Measurements from ENCODE around the gene AUTS2. TPM values are rescaled to one million over a fixed set of nuclear protein-coding genes. Genes with fewer than 3 reads are reported as not detected.

The AUTS2 gene
- total RNA-seq, 3 donors from 2014 or later: 31.5 to 94.3 (median 81.3) TPM

DNA sequence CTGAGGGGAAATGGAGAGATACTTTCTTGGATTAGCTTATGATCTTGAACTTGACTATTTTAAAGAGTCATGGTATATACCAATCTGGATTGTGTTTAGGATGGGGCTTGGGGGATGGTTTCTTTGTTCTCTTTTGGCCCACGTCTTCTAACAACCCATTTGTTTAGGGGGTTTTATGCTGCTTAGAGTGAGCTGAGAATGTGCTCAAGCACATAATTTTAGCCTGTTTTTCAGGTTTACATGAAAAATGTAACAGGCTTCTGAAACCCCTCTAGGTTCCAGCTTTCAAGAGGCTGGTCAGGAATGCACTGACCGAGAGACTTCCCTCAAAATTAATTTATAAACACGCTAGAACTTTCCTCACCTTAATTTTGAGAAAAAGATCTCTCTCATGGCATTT is 94.3 kb downstream of the AUTS2 start:
- intact Hi-C loops (cut with DNase I; ENCODE audit: low total_unique reads): no loop called here
- no peak overlapping the region for H3K27ac ChIP-seq
- no peaks in the 10 kb centered on the region for H3K4me1 ChIP-seq
- no peak overlapping the region for H3K4me3 ChIP-seq
- no peak for DNase-seq (ENCODE audit: low spot score in 2 of 2)
- H3K9me3 ChIP-seq: no peaks in the 10 kb centered on the region
- H3K36me3 ChIP-seq: no peaks in the 10 kb centered on the region
- TF ChIP-seq, protein P1, sequence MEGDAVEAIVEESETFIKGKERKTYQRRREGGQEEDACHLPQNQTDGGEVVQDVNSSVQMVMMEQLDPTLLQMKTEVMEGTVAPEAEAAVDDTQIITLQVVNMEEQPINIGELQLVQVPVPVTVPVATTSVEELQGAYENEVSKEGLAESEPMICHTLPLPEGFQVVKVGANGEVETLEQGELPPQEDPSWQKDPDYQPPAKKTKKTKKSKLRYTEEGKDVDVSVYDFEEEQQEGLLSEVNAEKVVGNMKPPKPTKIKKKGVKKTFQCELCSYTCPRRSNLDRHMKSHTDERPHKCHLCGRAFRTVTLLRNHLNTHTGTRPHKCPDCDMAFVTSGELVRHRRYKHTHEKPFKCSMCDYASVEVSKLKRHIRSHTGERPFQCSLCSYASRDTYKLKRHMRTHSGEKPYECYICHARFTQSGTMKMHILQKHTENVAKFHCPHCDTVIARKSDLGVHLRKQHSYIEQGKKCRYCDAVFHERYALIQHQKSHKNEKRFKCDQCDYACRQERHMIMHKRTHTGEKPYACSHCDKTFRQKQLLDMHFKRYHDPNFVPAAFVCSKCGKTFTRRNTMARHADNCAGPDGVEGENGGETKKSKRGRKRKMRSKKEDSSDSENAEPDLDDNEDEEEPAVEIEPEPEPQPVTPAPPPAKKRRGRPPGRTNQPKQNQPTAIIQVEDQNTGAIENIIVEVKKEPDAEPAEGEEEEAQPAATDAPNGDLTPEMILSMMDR (IDR thresholded peaks at IDR 0.05): no peak
- TF ChIP-seq POLR2A (IDR thresholded peaks at IDR 0.05) (no peak), POLR2AphosphoS5 (IDR thresholded peaks at IDR 0.05) (no peak)
- no peaks in the 10 kb centered on the region for H3K27me3 ChIP-seq

DNA sequence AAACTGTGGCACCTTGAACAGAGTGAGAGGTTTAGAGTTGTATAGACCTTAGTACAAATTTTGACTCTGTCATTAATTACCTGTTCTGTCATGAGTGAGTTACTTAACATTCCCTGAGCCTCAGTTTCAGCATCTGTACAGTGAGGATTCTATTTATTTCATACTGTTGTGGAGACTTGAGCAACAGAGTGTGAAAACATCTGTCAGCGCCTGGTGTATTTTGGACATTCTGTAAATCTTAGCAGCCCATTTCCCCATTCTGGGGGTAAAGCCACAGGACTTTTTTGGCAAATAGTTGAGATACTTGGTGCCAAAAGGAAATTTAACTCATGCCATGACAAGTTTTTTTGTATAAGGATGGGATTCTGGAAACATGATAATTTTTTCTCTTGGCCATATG is 94.8 kb downstream of the AUTS2 start:
- no peak overlapping the region for H3K27ac ChIP-seq
- no peaks in the 10 kb centered on the region for H3K9me3 ChIP-seq
- TF ChIP-seq, protein P1 (IDR thresholded peaks at IDR 0.05): no peak
- no peak for TF ChIP-seq POLR2A (IDR thresholded peaks at IDR 0.05)
- TF ChIP-seq POLR2AphosphoS5 (IDR thresholded peaks at IDR 0.05): no peak
- no peaks in the 10 kb centered on the region for H3K4me1 ChIP-seq
- intact Hi-C loops (cut with DNase I; ENCODE audit: low total_unique reads): no loop called here
- H3K27me3 ChIP-seq: no peaks in the 10 kb centered on the region
- no peak for DNase-seq (ENCODE audit: low spot score in 2 of 2)
- H3K36me3 ChIP-seq: no peaks in the 10 kb centered on the region
- no peak overlapping the region for H3K4me3 ChIP-seq

DNA sequence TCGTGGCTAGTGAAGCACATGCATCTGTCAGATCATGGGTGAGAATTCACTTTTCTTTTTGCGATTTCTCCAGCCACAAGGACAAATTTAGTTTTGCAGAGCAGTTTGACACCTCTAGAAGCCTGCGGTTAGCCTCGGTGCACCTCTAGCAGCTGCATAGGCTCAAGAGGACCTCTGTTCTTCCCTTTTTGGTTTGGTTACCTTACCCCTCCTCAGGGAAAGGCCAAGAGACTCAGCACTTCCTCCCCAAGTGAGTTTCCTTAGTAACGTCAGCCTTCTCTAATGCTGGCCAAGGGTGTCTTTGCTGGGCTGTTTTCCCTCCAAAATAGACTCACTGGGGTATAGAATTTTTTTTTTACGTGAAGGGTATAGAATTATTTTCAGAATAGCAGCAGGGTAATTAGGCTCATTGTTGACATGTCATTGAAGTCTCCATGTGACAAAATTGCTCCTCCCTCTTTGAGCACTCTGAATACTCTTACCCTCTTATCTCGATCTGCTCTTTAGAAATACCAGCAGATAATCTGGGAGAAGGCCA is 97.8 kb downstream of the AUTS2 start:
- intact Hi-C loops (cut with DNase I; ENCODE audit: low total_unique reads): no loop called here
- TF ChIP-seq POLR2A (IDR thresholded peaks at IDR 0.05): no peak
- TF ChIP-seq POLR2AphosphoS5 (IDR thresholded peaks at IDR 0.05): no peak
- TF ChIP-seq, protein P1 (IDR thresholded peaks at IDR 0.05): no peak
- H3K4me1 ChIP-seq: no peaks in the 10 kb centered on the region
- no peak for DNase-seq (ENCODE audit: low spot score in 2 of 2)
- no peaks in the 10 kb centered on the region for H3K36me3 ChIP-seq
- no peaks in the 10 kb centered on the region for H3K27me3 ChIP-seq
- H3K9me3 ChIP-seq: no peaks in the 10 kb centered on the region
- no peak overlapping the region for H3K27ac ChIP-seq
- H3K4me3 ChIP-seq: no peak overlapping the region

DNA sequence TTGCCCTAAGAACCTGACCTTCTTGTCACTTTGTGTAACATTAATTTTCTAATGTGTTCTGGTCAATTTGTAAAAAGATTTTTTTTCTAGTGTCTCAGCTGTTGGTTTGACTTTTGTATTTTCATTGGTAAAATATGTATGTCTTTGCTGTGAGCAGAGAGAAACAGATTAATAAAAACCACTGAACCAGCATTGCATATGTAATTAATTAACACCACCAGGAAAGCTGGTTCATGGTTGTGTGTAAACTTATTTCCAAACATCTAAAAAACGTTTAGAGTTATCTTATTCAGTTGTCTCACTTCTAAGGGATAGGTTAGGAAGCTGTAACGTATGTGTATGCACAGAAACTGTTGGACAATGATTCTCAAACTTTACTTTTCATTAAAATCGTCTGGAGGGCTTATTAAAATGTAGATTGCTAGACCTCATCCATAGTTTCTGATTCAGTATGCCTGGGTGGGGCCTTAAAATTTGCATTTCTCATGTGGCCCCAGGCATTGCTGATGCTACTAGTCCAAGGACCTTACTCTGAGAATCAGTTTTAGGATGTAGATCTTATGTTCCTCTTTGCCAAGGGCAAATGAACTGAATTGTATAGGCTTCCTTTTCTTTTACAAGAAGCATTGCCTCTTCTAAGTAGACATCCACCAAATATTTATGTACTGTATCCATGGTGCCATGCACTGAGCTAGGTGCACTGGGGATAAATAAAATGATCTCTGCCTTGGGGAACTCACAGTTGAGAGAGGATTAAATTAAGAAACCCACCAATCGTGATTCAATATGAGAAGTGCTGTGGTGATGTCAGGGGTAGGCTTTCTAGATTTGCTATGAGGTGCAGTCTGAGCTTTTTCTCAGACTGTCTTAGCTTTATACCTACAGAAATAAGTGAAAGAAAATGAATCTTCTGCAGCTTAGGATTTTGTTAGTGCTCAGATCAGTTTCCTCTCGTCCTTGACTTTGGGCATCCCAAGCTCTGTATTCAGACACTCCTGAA is 98.7 kb downstream of the AUTS2 start:
- DNase-seq (ENCODE audit: low spot score in 2 of 2): no peak
- intact Hi-C loops (cut with DNase I; ENCODE audit: low total_unique reads): no loop called here
- H3K36me3 ChIP-seq: no peaks in the 10 kb centered on the region
- H3K27ac ChIP-seq: no peak overlapping the region
- no peaks in the 10 kb centered on the region for H3K4me1 ChIP-seq
- H3K9me3 ChIP-seq: no peaks in the 10 kb centered on the region
- TF ChIP-seq POLR2A (IDR thresholded peaks at IDR 0.05): no peak
- TF ChIP-seq, protein P1 (IDR thresholded peaks at IDR 0.05): no peak
- TF ChIP-seq POLR2AphosphoS5 (IDR thresholded peaks at IDR 0.05): no peak
- H3K4me3 ChIP-seq: no peak overlapping the region
- H3K27me3 ChIP-seq: no peaks in the 10 kb centered on the region

Data from breast epithelium (tissue), 4 donors.